Glutamatergic neuron (in vitro differentiated cells): Measurements from ENCODE around the gene SHH. TPM values are rescaled to one million over a fixed set of nuclear protein-coding genes. Genes with fewer than 3 reads are reported as not detected.
A peak's percentile ranks its signal among the peaks of the same experiment; 100 is the strongest.

Source experiments
- DNase-seq: peaks from one replicate; pipeline ENCODE4 v3.0.0; 2022
- H3K27ac Mint-ChIP-seq: one replicate; pipeline ENCODE4 v1.8.0; 2020; ENCODE audit warnings: mild to moderate bottlenecking, mixed read lengths, inconsistent platforms; ENCODE audit not compliant: unreplicated experiment
- H3K27me3 Mint-ChIP-seq: one replicate; pipeline ENCODE4 v1.8.0; 2020; ENCODE audit warnings: mild to moderate bottlenecking, moderate library complexity, mixed read lengths, inconsistent platforms; ENCODE audit not compliant: unreplicated experiment
- H3K36me3 Mint-ChIP-seq: one replicate; pipeline ENCODE4 v1.8.0; 2020; ENCODE audit warnings: mild to moderate bottlenecking, mixed read lengths, inconsistent platforms; ENCODE audit not compliant: unreplicated experiment
- H3K4me1 Mint-ChIP-seq: one replicate; pipeline ENCODE4 v1.8.0; 2020; ENCODE audit warnings: mild to moderate bottlenecking, low read depth, mixed read lengths, inconsistent platforms; ENCODE audit not compliant: unreplicated experiment
- H3K4me3 Mint-ChIP-seq: one replicate; pipeline ENCODE4 v1.8.0; 2020; ENCODE audit warnings: mild to moderate bottlenecking, mixed read lengths, inconsistent platforms; ENCODE audit not compliant: unreplicated experiment
- H3K9me3 Mint-ChIP-seq: one replicate; pipeline ENCODE4 v1.8.0; 2020; ENCODE audit warnings: mild to moderate bottlenecking, moderate library complexity, mixed read lengths, inconsistent platforms; ENCODE audit not compliant: unreplicated experiment
- CTCF ChIP-seq: fragments of 200-600 bp; sonication (generic); IDR thresholded peaks from one replicate; pipeline ENCODE4 v1.5.0; 2021; ENCODE audit not compliant: partially characterized antibody, unreplicated experiment
- total RNA-seq: library from RNA; stranded (reverse); fragmentation: NEBNext Ultra II Directional; extraction: Animal tissue kit (Norgen Biotek cat#: 25700); gene quantifications from one replicate; pipeline ENCODE4 v1.2.1, GENCODE V29; 2021; ENCODE audit not compliant: unreplicated experiment

Gene SHH
- total RNA-seq, 1 donor from 2014 or later: not detected

GRCh38 chr7:155789001-155789725 is 23.1 kb downstream of the SHH start:
- TF ChIP-seq CTCF: no peak
- no peak for DNase-seq
- Mint-ChIP-seq H3K4me1 (peaks cover 2% of the 10 kb centered on the region), H3K36me3 (peaks cover 5% of the 10 kb centered on the region), H3K27ac (no peak overlapping the region), H3K4me3 (no peak overlapping the region), H3K9me3 (peaks cover 2% of the 10 kb centered on the region), H3K27me3 (peaks cover 8% of the 10 kb centered on the region)

- no peak overlapping the region for H3K4me3 Mint-ChIP-seq
- peaks cover 2% of the 10 kb centered on the region for H3K4me1 Mint-ChIP-seq
- peaks cover 5% of the 10 kb centered on the region for H3K36me3 Mint-ChIP-seq
- H3K27ac Mint-ChIP-seq: no peak overlapping the region
- no peak for DNase-seq
- H3K27me3 Mint-ChIP-seq: peaks cover 8% of the 10 kb centered on the region
- TF ChIP-seq CTCF: no peak
- H3K9me3 Mint-ChIP-seq: peaks cover 4% of the 10 kb centered on the region
These were observed 23.7 kb downstream of the SHH start for GRCh38 chr7:155788616-155789000.

- DNase-seq: peak; percentile 50
- peaks cover 2% of the 10 kb centered on the region for H3K4me1 Mint-ChIP-seq
- peaks cover 8% of the 10 kb centered on the region for H3K27me3 Mint-ChIP-seq
- no peak for TF ChIP-seq CTCF
- peaks cover 5% of the 10 kb centered on the region for H3K36me3 Mint-ChIP-seq
- no peak overlapping the region for H3K27ac Mint-ChIP-seq
- peak overlapping the region; percentile 89 for H3K4me3 Mint-ChIP-seq
- H3K9me3 Mint-ChIP-seq: peaks cover 7% of the 10 kb centered on the region
These were observed 25.0 kb downstream of the SHH start for GRCh38 chr7:155787171-155787851.

GRCh38 chr7:155786491-155786890 is 25.8 kb downstream of the SHH start:
- DNase-seq: no peak
- peaks cover 2% of the 10 kb centered on the region for H3K4me1 Mint-ChIP-seq
- H3K36me3 Mint-ChIP-seq: peaks cover 2% of the 10 kb centered on the region
- peaks cover 6% of the 10 kb centered on the region for H3K9me3 Mint-ChIP-seq
- peaks cover 8% of the 10 kb centered on the region for H3K27me3 Mint-ChIP-seq
- no peak overlapping the region for H3K27ac Mint-ChIP-seq
- TF ChIP-seq CTCF: no peak
- peak overlapping the region; percentile 68 for H3K4me3 Mint-ChIP-seq

DNA sequence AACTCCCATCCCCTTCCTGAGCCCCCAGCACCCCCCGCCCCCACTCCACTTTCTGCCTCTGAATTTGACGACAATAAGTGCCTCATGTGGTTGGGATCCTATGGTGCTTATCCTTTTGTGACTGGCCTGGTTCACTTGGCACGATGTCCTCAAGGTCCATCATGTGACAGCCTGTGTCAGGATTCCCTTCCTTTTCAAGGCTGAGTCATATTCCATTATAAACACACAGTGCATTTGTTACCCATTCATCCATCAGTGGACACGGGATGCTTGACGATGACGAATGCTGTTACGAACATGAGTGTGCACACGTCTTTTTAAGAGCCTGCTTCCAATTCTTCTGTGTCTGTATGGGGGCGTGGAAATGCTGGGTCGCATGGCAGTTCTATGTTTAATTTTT is 26.7 kb downstream of the SHH start:
- no peak for TF ChIP-seq CTCF
- Mint-ChIP-seq H3K27me3 (peaks cover 8% of the 10 kb centered on the region), H3K36me3 (no peaks in the 10 kb centered on the region), H3K4me1 (peaks cover 2% of the 10 kb centered on the region), H3K27ac (no peak overlapping the region), H3K4me3 (no peak overlapping the region), H3K9me3 (peaks cover 5% of the 10 kb centered on the region)
- DNase-seq: no peak
